Neural progenitor cell (in vitro differentiated cells): Measurements from ENCODE around the gene PRICKLE2.

Experiments used
- EZH2 ChIP-seq: fragments of 200-600 bp; sonication (generic); IDR thresholded peaks from 2 replicates; pipeline ENCODE4 v1.6.1; 2017; ENCODE audit warnings: antibody characterized with exemption, mild to moderate bottlenecking, moderate library complexity
- EZH2phosphoT487 ChIP-seq: fragments of 200-600 bp; sonication (generic); IDR thresholded peaks from 2 replicates; pipeline ENCODE4 v1.6.1; 2017; ENCODE audit warnings: antibody characterized with exemption
- TF ChIP-seq, protein P1 (sequence below): fragments of 200-600 bp; sonication (generic); IDR thresholded peaks from 2 replicates; pipeline ENCODE4 v1.5.1; 2017; ENCODE audit warnings: antibody characterized with exemption, mild to moderate bottlenecking

DNA sequence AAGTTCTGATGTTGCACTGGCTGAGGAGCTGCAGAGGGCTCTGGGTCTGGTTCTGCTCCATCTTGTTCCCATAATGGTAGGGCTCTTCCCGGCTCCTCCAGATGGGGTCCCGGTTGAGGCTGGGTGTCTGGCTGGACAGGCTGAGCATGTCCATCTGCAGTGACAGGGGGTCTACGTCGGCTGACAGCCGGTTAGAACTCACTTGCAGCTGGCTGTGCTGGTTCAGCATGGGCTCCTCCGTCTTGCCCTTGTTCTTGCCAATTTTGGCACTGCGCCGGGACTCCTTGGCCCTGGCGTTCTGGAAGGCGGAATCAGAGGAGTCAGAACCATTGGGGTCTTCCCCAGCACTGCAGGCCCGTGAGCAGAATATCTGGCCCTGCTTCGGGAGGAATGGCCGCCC is 78.1 kb downstream of the PRICKLE2 start:
- TF ChIP-seq EZH2: no peak
- TF ChIP-seq, protein P1, sequence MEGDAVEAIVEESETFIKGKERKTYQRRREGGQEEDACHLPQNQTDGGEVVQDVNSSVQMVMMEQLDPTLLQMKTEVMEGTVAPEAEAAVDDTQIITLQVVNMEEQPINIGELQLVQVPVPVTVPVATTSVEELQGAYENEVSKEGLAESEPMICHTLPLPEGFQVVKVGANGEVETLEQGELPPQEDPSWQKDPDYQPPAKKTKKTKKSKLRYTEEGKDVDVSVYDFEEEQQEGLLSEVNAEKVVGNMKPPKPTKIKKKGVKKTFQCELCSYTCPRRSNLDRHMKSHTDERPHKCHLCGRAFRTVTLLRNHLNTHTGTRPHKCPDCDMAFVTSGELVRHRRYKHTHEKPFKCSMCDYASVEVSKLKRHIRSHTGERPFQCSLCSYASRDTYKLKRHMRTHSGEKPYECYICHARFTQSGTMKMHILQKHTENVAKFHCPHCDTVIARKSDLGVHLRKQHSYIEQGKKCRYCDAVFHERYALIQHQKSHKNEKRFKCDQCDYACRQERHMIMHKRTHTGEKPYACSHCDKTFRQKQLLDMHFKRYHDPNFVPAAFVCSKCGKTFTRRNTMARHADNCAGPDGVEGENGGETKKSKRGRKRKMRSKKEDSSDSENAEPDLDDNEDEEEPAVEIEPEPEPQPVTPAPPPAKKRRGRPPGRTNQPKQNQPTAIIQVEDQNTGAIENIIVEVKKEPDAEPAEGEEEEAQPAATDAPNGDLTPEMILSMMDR: no peak
- TF ChIP-seq EZH2phosphoT487: no peak
